Placental pericyte (primary cell): ENCODE measurements around the gene GNG13. TPM values are rescaled to one million over a fixed set of nuclear protein-coding genes. Genes with fewer than 3 reads are reported as not detected.

Source experiments
- small RNA-seq: library from RNA; depleted of rRNA; stranded (forward); fragments of <200 nt; gene quantifications from one replicate; pipeline ENCODE3, GENCODE V24; 2012; ENCODE audit warnings: low replicate concordance
- total RNA-seq: library from RNA; depleted of rRNA; stranded (reverse); fragments of >200 nt; gene quantifications from 2 replicates; pipeline ENCODE4 v1.2.3, GENCODE V29; 2012

GNG13 gene, protein sequence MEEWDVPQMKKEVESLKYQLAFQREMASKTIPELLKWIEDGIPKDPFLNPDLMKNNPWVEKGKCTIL
- not detected in 2 replicates for total RNA-seq

GRCh38 chr16:799948-800833 lies at the start of gene GNG13:
Gene GNG13, minus strand, starts transcription at chr16:800734. Its CDS starts 1,657 bp downstream, at chr16:799077.

DNA sequence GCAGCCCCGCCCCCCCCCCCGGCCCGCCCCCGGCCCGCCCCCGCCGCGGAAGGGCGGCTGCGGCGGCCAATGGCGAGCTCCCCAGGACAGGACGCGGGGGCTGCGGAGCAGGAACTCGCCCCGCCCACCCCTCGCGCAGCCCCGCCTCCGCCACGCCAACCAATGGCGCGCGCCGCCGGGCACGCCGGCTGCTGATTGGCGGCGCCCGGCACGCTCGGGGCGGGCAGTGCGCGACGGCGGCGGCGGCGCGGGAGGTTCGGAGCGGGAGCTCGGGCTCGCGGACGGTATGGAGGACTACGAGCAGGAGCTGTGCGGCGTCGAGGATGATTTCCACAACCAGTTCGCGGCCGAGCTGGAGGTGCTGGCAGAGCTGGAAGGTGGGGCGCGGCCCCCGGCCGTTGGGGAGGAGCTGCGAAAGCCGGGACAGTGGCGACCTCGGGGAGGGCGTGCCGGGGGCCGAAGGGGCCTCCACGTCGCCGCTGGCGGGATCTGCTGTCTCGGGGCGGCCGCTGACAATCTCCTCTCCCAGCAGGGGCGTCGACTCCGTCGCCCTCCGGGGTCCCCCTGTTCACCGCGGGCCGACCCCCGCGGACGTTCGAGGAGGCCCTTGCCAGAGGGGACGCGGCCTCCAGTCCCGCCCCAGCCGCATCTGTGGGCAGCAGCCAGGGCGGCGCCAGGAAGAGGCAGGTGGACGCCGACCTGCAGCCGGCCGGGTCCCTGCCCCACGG lies 12.0 kb downstream of the GNG13 start, which contains the start of gene CHTF18:
CHTF18 (plus strand) TSS at position 222 of the 728 bp plus-strand sequence; CDS start at position 287, 65 bp downstream.

GRCh38 chr16:787978-788398 lies 12.5 kb downstream of the GNG13 start, which contains the start of gene RPUSD1:
Gene RPUSD1, minus strand, starts transcription at chr16:788381. Its CDS starts 644 bp downstream, at chr16:787737.

GRCh38 chr16:760545-761343 lies 39.8 kb downstream of the GNG13 start, which contains the start of gene MSLN:
Gene MSLN, plus strand, starts transcription at chr16:760734. Its CDS starts 1,947 bp downstream, at chr16:762681.

Small RNA genes within 50 kb of the gene (small RNA-seq; reads per million reads assigned to genes)
- not detected for gene MIR662

Other genes with a start within 250 kb of the GNG13 start
- 0.14 TPM in 1 of 2 replicates, not detected in the other for gene PRR35, start 240.3 kb downstream of the GNG13 start, total RNA-seq
- 2.6 TPM in 2 replicates for gene NHLRC4, start 233.7 kb downstream of the GNG13 start, total RNA-seq
- gene PIGQ, start 230.8 kb downstream of the GNG13 start, total RNA-seq: 27.8 and 33.5 TPM in 2 replicates
- 15.3 and 16.5 TPM in 2 replicates for gene RAB40C, start 210.7 kb downstream of the GNG13 start, total RNA-seq
- gene WFIKKN1, start 169.7 kb downstream of the GNG13 start, total RNA-seq: 0.14 and 0.22 TPM in 2 replicates
- 99.1 and 106 TPM in 2 replicates for gene METTL26, start 164.4 kb downstream of the GNG13 start, total RNA-seq
- gene MCRIP2, start 158.9 kb downstream of the GNG13 start, total RNA-seq: 11.5 and 16.6 TPM in 2 replicates
- gene WDR90, start 151.4 kb downstream of the GNG13 start, total RNA-seq: 12.3 and 22.6 TPM in 2 replicates
- 56.5 and 67.4 TPM in 2 replicates for gene RHOT2, start 132.6 kb downstream of the GNG13 start, total RNA-seq
- gene RHBDL1, start 125.1 kb downstream of the GNG13 start, total RNA-seq: 2.3 and 2.4 TPM in 2 replicates
- gene STUB1, start 120.3 kb downstream of the GNG13 start, total RNA-seq: 91.5 and 131 TPM in 2 replicates
- 45.7 and 62.3 TPM in 2 replicates for gene JMJD8, start 116.4 kb downstream of the GNG13 start, total RNA-seq
- 12.9 and 15.8 TPM in 2 replicates for gene WDR24, start 110.3 kb downstream of the GNG13 start, total RNA-seq
- 0.22 TPM in 1 of 2 replicates, not detected in the other for gene FBXL16, start 94.9 kb downstream of the GNG13 start, total RNA-seq
- 10.1 and 40.1 TPM in 2 replicates for gene METRN, start 85.6 kb downstream of the GNG13 start, total RNA-seq
- 25.4 and 30.6 TPM in 2 replicates for gene ANTKMT, start 79.6 kb downstream of the GNG13 start, total RNA-seq
- 1.1 and 3.1 TPM in 2 replicates for gene CCDC78, start 74.3 kb downstream of the GNG13 start, total RNA-seq
- 8.3 and 23.4 TPM in 2 replicates for gene HAGHL, start 73.6 kb downstream of the GNG13 start, total RNA-seq
- gene CIAO3, start 59.7 kb downstream of the GNG13 start, total RNA-seq: 25.2 and 40.8 TPM in 2 replicates
- gene MSLN, start 40.0 kb downstream of the GNG13 start, total RNA-seq: not detected in 2 replicates
- 33.3 and 54.4 TPM in 2 replicates for gene RPUSD1, start 12.4 kb downstream of the GNG13 start, total RNA-seq
- 2.2 and 36.9 TPM in 2 replicates for gene CHTF18, start 12.1 kb downstream of the GNG13 start, total RNA-seq
- gene LMF1, start 170.2 kb upstream of the GNG13 start, total RNA-seq: 17.9 and 20.8 TPM in 2 replicates
- under 0.01 and 0.14 TPM in 2 replicates for gene SOX8, start 181.0 kb upstream of the GNG13 start, total RNA-seq